Keratinocyte (primary cell): Measurements from ENCODE around the gene MAPK7. TPM values are rescaled to one million over a fixed set of nuclear protein-coding genes. Genes with fewer than 3 reads are reported as not detected.

ENCODE experiments used
- DNase-seq: peaks from one replicate; pipeline ENCODE4 v3.0.0-alpha.2; 2011; ENCODE audit warnings: low read depth, missing footprints, low spot score
- FAIRE-seq: peaks from 2 replicates; lab custom pipeline; 2011; peaks lifted over from hg19 to GRCh38; lab: Jason Lieb, UNC
- H2AFZ ChIP-seq: 2 replicates; pipeline ENCODE4 v1.6.0; 2012; ENCODE audit warnings: low read length, control low read depth, inconsistent platforms; ENCODE audit not compliant: control insufficient read depth
- H3K27ac ChIP-seq: 2 replicates; pipeline ENCODE4 v1.5.1; 2011; ENCODE audit warnings: low read length; ENCODE audit not compliant: control insufficient read depth, insufficient read depth
- H3K27me3 ChIP-seq: 3 replicates; pipeline ENCODE4 v1.6.0; 2011; ENCODE audit warnings: low read length; ENCODE audit not compliant: control insufficient read depth, insufficient read depth; ENCODE audit errors: extremely low read depth
- H3K36me3 ChIP-seq, 2 experiments: 2 replicates in 1 of 2; 3 replicates in 1 of 2; pipeline ENCODE4 v1.5.1; 2011; ENCODE audit warnings: low read length in 2 of 2, mild to moderate bottlenecking in 1 of 2; ENCODE audit not compliant: control insufficient read depth in 2 of 2, insufficient read depth in 2 of 2; ENCODE audit errors: extremely low read depth in 1 of 2
- H3K4me1 ChIP-seq: 3 replicates; pipeline ENCODE4 v1.5.1; 2011; ENCODE audit warnings: low read length; ENCODE audit not compliant: control insufficient read depth, insufficient read depth; ENCODE audit errors: extremely low read depth
- H3K4me2 ChIP-seq: 3 replicates; pipeline ENCODE4 v1.6.0; 2011; ENCODE audit warnings: low read depth, low read length; ENCODE audit not compliant: control insufficient read depth, insufficient read depth; ENCODE audit errors: extremely low read depth
- H3K4me3 ChIP-seq, 3 experiments: fragments of 200-600 bp in 1 of 3; sonication (generic) in 1 of 3; 2 replicates in 2 of 3; 3 replicates in 1 of 3; pipeline ENCODE4 v1.5.1; 2011 to 2016; ENCODE audit warnings: low read length in 3 of 3, mild to moderate bottlenecking in 3 of 3, control low read depth in 2 of 3, inconsistent platforms in 1 of 3, low read depth in 1 of 3, mixed read lengths in 1 of 3, mixed run types in 1 of 3, moderate library complexity in 1 of 3; ENCODE audit not compliant: control insufficient read depth in 2 of 3, insufficient read depth in 2 of 3; ENCODE audit errors: extremely low read depth in 1 of 3
- H3K79me2 ChIP-seq: 2 replicates; pipeline ENCODE4 v1.6.0; 2012; ENCODE audit warnings: low read length; ENCODE audit not compliant: control insufficient read depth, insufficient read depth
- H3K9ac ChIP-seq: 3 replicates; pipeline ENCODE4 v1.6.0; 2011; ENCODE audit warnings: low read length; ENCODE audit not compliant: control insufficient read depth, insufficient read depth; ENCODE audit errors: extremely low read depth
- H3K9me1 ChIP-seq: 3 replicates; pipeline ENCODE4 v1.6.0; 2011; ENCODE audit warnings: low read length; ENCODE audit not compliant: control insufficient read depth, insufficient read depth; ENCODE audit errors: extremely low read depth
- H3K9me3 ChIP-seq: 2 replicates; pipeline ENCODE4 v1.5.1; 2012; ENCODE audit warnings: low read depth, low read length; ENCODE audit not compliant: control insufficient read depth
- H4K20me1 ChIP-seq: 3 replicates; pipeline ENCODE4 v1.6.0; 2011; ENCODE audit warnings: low read length; ENCODE audit not compliant: control insufficient read depth, insufficient read depth; ENCODE audit errors: extremely low read depth
- EZH2 ChIP-seq: IDR thresholded peaks from one replicate; pipeline ENCODE4 v1.6.1; 2012; ENCODE audit warnings: inconsistent platforms, mild to moderate bottlenecking, low read length, moderate library complexity
- dilution Hi-C: fragments of 300-500 bp; cut with MboI; formaldehyde crosslinking; loops from one replicate; pipeline ENCODE4 v1.7.0; 2020; ENCODE audit warnings: low sequenced_read_pairs; ENCODE audit not compliant: extremely low pct_ligation_motif_present
- polyA plus RNA-seq, 5 experiments: library from polyadenylated mRNA; depleted of rRNA in 3 of 5; stranded (reverse) in 3 of 5; stranded (forward) in 1 of 5; unstranded in 1 of 5; fragments of >200 nt; gene quantifications; 1 replicate in 1 of 5; 2 replicates in 3 of 5; 3 replicates in 1 of 5; pipeline versions ENCODE4 v1.2.1 to v1.2.3, GENCODE V29; 2011 to 2012; ENCODE audit warnings: missing spikeins in 2 of 5, low read depth in 1 of 5, low replicate concordance in 1 of 5
- small RNA-seq, 3 experiments: library from RNA; depleted of rRNA; stranded (forward); fragments of <200 nt; gene quantifications; one replicate each; pipeline ENCODE3, GENCODE V24; 2012; ENCODE audit warnings: low read depth in 3 of 3, low replicate concordance in 1 of 3; ENCODE audit not compliant: insufficient read length in 3 of 3
- TF ChIP-seq, protein P1 (sequence below), 3 experiments: IDR thresholded peaks in 1 of 3; conservative IDR thresholded peaks in 1 of 3; optimal IDR thresholded peaks in 1 of 3; 2 replicates in 2 of 3; 3 replicates in 1 of 3; pipeline versions ENCODE3 to v1.5.1; 2011; ENCODE audit warnings: low read length in 3 of 3, mild to moderate bottlenecking in 3 of 3, moderate library complexity in 2 of 3, control low read depth in 1 of 3, inconsistent platforms in 1 of 3; ENCODE audit not compliant: insufficient read depth in 2 of 3; ENCODE audit errors: extremely low read depth in 1 of 3

MAPK7 gene
- polyA plus RNA-seq, 1 donor (not counting 4 experiments of a cell fraction or from before 2014, with no cell fraction given): 4.3 TPM

DNA sequence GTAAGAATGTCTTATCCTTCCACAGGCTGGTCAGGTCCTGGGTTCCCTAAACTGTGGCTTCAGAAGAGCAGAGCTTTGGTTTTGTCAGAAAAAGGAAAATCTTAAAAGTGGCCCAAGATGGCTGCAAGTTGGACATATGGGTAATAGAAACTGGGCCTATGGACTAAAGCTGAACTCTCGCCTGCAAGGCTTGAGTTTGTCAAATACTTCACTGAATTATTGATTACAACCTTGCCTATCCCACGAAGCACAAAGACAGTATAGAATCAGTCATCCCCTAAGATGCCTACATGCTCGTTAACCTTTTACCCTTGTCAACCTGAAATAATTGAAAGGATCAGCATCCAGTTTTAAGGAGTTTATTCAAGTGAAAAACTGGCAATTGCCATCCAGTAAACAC lies 53.4 kb downstream of the MAPK7 start:
- Histone ChIP-seq H3K79me2 (no peaks in the 10 kb centered on the region), H3K27me3 (no peaks in the 10 kb centered on the region), H3K36me3 (no peaks in the 10 kb centered on the region), H3K4me2 (no peak overlapping the region), H2AFZ (no peak overlapping the region), H3K9ac (no peak overlapping the region), H3K9me1 (no peaks in the 10 kb centered on the region), H3K27ac (no peak overlapping the region), H3K4me3 (no peak overlapping the region), H3K4me1 (no peaks in the 10 kb centered on the region), H3K9me3 (no peaks in the 10 kb centered on the region), H4K20me1 (no peaks in the 10 kb centered on the region)
- dilution Hi-C loops: no loop called here
- DNase-seq: no peak
- FAIRE-seq: no peak
- TF ChIP-seq, protein P1, sequence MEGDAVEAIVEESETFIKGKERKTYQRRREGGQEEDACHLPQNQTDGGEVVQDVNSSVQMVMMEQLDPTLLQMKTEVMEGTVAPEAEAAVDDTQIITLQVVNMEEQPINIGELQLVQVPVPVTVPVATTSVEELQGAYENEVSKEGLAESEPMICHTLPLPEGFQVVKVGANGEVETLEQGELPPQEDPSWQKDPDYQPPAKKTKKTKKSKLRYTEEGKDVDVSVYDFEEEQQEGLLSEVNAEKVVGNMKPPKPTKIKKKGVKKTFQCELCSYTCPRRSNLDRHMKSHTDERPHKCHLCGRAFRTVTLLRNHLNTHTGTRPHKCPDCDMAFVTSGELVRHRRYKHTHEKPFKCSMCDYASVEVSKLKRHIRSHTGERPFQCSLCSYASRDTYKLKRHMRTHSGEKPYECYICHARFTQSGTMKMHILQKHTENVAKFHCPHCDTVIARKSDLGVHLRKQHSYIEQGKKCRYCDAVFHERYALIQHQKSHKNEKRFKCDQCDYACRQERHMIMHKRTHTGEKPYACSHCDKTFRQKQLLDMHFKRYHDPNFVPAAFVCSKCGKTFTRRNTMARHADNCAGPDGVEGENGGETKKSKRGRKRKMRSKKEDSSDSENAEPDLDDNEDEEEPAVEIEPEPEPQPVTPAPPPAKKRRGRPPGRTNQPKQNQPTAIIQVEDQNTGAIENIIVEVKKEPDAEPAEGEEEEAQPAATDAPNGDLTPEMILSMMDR (optimal IDR thresholded peaks at IDR 0.05 in 1 of 3, IDR thresholded peaks at IDR 0.05 in 1 of 3, conservative IDR thresholded peaks at IDR 0.05 in 1 of 3; ENCODE audit: extremely low read depth in 1 of 3, insufficient read depth in 2 of 3, low read length in 3 of 3): no peak
- no peak for TF ChIP-seq EZH2

Small RNA genes lying within 50 kb of the gene (small RNA-seq; reads per million reads assigned to genes)
- gene MIR1180 (0 to 1.0 (median 0.50) reads per million in 3 experiments), gene RF00537 (0 reads per million in 3 experiments)

Other genes with a start within 250 kb of the MAPK7 start
- gene EPN2, start 141.1 kb upstream of the MAPK7 start, polyA plus RNA-seq: 21.9 to 34.3 TPM (median 30.2 TPM) in 3 replicates
- 27.1 to 31.7 TPM (median 30.3 TPM) in 3 replicates for gene B9D1, start 15.8 kb upstream of the MAPK7 start, polyA plus RNA-seq
- gene MFAP4, start 8.7 kb downstream of the MAPK7 start, polyA plus RNA-seq: not detected in 3 replicates
- 0.05 to 0.13 TPM in 2 of 3 replicates, not detected in the other for gene RNF112, start 32.7 kb downstream of the MAPK7 start, polyA plus RNA-seq
- gene SLC47A1, start 155.4 kb downstream of the MAPK7 start, polyA plus RNA-seq: 0.05 to 0.23 TPM (median 0.07 TPM) in 3 replicates